GM08714 (cell line): ENCODE data around the gene LIMS1.
A peak's percentile ranks its signal among the peaks of the same experiment; 100 is the strongest.

Experiments
- H3K4me3 ChIP-seq: fragments of 200-500 bp; sonication (Bioruptor generic); 2 replicates; pipeline ENCODE4 v1.5.1; 2014; ENCODE audit warnings: mild to moderate bottlenecking, low read length, inconsistent platforms
- ZNF274 ChIP-seq: IDR thresholded peaks from 2 replicates; pipeline ENCODE4 v1.6.1; 2012; ENCODE audit warnings: mild to moderate bottlenecking, low read depth, low read length

The LIMS1 gene

DNA sequence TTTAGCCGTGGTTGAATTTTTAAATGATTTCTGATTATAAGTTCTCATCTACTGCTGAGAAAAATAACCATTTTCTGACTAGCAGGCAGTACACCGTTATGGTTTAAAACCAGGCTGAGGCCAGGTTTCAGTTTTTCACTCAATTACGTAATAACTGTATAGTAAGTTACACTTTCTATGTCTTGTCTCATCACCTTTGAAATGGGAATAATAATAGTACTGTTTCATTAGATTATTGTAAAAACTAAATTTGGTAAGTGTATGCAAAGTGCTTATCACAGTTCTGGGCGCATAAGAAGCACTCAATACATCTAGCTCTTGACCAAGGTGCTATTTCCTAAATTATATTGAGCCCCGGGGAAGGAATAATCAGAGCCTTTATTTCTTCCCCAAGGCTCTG is 76.8 kb downstream of the LIMS1 start:
- H3K4me3 ChIP-seq: no peak overlapping the region
- no peak for TF ChIP-seq ZNF274

- TF ChIP-seq ZNF274: no peak
These were observed 77.9 kb downstream of the LIMS1 start for GRCh38 chr2:108612153-108612513.

DNA sequence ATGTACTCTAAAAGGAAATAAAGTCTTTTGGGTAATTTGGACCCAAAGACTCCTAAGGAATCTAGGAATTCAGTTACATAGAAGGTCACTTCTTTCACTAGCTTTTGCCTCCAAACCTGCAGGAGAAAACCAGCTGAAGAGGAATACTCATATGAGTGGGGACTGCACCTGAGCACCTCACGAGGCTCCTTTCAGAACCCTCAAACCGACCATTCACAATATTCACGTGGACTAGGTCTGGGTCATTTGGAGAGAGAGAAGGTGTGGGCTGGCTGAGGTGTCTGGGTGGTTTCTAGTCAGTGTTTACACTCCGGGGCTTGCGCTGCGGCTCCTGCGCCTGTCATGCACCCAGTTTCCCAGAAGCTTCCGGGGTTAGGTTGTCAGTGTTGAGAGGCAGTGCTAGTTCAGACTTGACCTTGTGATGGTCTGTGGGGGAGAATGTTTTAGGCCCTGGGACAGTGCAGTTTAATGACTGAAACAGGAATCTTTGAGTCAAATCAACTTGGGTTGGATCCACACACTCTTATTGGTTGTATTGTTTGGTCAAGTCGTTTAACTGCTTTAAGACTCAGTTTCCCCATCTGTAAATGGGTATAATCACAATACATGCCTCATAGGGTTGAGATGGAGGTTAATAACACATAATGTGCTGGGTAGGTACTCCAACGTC is 78.4 kb downstream of the LIMS1 start:
- no peak for TF ChIP-seq ZNF274
- peak overlapping the region; percentile 7; the same call in 1 of the 2 replicates for H3K4me3 ChIP-seq

More at GRCh38 chr2:108612153-108612513, 77.9 kb downstream of the LIMS1 start:
- 0 out of 2 replicates have a peak overlapping the region, but pooled peaks have one; percentile 7 for H3K4me3 ChIP-seq

- no peak overlapping the region for H3K4me3 ChIP-seq
- TF ChIP-seq ZNF274: no peak
These were observed 79.2 kb downstream of the LIMS1 start for GRCh38 chr2:108613261-108614042.

DNA sequence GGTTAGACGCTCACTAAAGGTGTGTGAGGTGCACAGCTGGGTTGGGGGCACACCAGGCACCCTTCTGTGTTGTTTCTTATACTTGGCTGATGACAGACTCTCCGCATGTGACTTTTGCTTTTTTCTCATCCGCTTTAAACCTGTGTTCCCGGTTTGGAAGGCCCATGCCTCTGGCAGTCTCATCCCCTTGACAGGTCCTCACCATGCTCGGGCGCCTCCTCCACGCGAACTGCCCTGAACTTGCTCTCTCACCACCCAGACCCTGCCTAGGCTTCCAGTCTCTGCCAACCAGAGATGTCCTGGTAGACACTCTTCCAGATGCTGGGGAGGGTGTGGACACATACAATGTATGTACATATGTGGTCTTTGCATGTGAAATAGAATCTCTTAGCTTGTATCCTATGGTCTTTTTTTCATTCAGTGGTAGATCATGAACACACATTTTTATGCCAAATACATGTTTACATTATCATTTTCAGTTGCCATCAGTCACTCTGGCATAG is 79.8 kb downstream of the LIMS1 start:
- TF ChIP-seq ZNF274: no peak
- H3K4me3 ChIP-seq: no peak overlapping the region

DNA sequence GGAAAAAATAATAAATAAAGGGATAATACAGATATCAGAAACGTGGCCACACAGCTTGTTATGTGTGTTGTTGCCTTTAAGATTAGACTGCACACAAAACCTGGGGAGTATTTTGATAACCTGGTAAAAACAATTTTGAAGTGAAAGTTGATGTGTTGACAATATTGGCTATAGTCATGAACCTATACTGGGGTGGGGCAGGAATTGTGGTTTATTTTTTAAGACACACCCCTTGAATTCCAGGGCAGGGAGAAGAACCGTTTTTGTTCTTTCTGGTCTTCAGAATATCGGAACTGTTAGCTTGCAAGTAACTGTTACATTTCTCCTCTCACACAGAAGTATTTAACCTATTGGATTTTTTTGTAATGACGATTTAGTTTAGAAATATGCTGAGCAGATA is 80.4 kb downstream of the LIMS1 start:
- no peak overlapping the region for H3K4me3 ChIP-seq
- TF ChIP-seq ZNF274: no peak

- H3K4me3 ChIP-seq: no peak overlapping the region
- TF ChIP-seq ZNF274: no peak
These were observed 81.3 kb downstream of the LIMS1 start for GRCh38 chr2:108615480-108616090.

GRCh38 chr2:108616318-108616717 is 82.0 kb downstream of the LIMS1 start:
- TF ChIP-seq ZNF274: no peak

DNA sequence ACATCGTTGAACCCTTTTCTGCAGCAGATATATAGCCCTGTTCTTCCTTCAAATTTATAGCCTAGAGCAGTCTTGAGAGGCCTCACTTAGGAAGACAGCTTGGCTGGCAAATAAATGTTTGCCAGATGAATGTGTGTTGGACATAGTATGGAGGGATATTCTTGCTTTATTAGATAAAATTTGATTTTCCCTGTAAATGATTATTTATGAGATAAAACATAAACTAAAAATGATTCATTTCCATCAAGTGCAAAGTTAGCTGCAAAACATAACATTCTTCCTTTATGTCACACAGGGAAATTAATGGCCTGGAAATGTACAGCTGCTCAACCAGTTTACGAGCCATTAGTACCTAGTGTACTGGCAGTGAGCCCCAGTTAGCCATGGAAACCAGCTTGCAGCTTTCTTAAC is 82.5 kb downstream of the LIMS1 start:
- no peak for TF ChIP-seq ZNF274
- H3K4me3 ChIP-seq: no peak overlapping the region

More at GRCh38 chr2:108616318-108616717, 82.0 kb downstream of the LIMS1 start:
- no peak overlapping the region for H3K4me3 ChIP-seq

DNA sequence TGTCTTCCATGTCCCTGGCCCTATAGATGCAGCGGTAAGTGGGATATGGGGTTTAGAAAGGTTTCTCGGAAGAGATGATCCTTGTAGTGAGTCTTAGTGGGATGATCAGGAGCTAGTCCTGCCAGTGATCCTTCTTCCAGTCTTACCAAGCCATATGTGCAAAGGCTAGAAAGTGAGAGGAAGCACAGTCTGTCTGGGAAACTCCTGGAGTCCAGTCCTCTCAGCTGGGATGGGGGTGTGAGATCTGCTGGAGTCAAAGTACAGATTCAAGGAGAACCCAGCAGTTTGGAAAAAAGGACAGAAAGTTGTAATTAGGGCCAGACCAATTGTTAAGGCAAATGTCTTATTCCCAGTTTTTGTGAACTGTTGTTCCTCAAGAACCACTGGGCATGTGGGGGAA is 83.3 kb downstream of the LIMS1 start:
- TF ChIP-seq ZNF274: no peak
- H3K4me3 ChIP-seq: no peak overlapping the region

GRCh38 chr2:108619925-108620620 is 85.8 kb downstream of the LIMS1 start:
- no peak overlapping the region for H3K4me3 ChIP-seq

GRCh38 chr2:108620656-108621055 is 86.4 kb downstream of the LIMS1 start:
- no peak for TF ChIP-seq ZNF274
- no peak overlapping the region for H3K4me3 ChIP-seq

More at GRCh38 chr2:108619925-108620620, 85.8 kb downstream of the LIMS1 start:
- no peak for TF ChIP-seq ZNF274

DNA sequence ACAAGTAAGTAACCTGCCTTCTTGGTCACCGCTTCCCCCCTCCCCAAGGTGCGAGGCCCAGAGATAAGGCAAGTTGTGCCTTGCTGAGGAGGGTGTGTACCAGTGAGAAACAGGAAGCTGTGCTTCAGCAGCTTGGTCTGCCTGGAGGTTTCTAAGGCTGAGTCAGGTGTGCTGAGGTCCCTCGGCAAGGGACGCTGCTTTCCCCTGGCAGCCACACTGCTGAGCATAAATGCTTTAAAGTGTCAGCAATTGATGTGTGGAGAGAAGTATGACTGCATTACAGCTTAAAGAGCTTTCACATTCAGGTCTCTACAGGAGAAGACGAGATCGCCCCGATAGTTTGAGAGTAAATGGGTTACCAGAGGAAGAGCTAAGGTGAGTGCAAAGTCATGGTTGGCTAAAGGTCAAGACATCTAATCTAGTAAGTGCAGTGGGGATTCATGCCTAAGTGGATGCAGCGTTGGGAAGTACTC is 86.9 kb downstream of the LIMS1 start:
- TF ChIP-seq ZNF274: no peak
- H3K4me3 ChIP-seq: peak overlapping the region; percentile 46
